GM12874 (cell line): ENCODE data around the gene KLHL25.

Experiments used
- TF ChIP-seq, protein P1 (sequence below): IDR thresholded peaks from 2 replicates; pipeline ENCODE4 v1.5.1; 2011; ENCODE audit warnings: low read depth, mild to moderate bottlenecking, control low read depth, low read length, moderate library complexity; ENCODE audit not compliant: insufficient read depth

The KLHL25 gene

DNA sequence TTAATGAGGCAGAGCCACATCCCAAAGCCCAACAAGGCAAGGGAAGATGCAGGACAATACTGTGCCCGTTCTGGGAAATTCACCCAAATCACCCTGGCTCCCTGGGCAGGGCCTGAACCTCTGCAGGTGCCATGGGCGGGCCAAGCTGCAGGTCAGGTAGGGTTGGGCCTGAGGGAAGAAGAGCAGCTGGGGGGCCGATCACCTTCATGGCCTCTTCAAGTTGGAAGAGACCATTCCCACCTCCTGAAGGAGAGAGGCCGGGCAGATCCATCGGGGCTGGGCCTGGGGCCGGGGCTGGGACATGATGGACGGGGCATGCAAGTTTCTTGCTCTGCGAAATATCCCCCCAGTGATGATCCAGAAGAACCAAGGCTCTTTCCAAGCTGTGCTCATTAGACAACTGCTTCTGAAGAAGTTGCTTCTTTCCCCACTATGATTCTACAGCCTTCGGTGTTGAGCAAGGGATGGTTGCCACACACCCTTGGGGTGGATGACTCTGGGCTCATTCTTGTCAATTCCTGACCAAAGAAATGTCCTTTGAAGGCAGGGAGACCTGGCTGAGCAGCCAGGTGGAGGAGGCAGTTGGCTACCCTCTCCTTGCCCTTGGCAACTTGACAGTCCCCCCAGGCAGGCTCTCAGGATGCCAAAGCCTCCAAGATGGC, 38.2 kb downstream of the KLHL25 start:
- TF ChIP-seq, protein P1, sequence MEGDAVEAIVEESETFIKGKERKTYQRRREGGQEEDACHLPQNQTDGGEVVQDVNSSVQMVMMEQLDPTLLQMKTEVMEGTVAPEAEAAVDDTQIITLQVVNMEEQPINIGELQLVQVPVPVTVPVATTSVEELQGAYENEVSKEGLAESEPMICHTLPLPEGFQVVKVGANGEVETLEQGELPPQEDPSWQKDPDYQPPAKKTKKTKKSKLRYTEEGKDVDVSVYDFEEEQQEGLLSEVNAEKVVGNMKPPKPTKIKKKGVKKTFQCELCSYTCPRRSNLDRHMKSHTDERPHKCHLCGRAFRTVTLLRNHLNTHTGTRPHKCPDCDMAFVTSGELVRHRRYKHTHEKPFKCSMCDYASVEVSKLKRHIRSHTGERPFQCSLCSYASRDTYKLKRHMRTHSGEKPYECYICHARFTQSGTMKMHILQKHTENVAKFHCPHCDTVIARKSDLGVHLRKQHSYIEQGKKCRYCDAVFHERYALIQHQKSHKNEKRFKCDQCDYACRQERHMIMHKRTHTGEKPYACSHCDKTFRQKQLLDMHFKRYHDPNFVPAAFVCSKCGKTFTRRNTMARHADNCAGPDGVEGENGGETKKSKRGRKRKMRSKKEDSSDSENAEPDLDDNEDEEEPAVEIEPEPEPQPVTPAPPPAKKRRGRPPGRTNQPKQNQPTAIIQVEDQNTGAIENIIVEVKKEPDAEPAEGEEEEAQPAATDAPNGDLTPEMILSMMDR = no peak

DNA sequence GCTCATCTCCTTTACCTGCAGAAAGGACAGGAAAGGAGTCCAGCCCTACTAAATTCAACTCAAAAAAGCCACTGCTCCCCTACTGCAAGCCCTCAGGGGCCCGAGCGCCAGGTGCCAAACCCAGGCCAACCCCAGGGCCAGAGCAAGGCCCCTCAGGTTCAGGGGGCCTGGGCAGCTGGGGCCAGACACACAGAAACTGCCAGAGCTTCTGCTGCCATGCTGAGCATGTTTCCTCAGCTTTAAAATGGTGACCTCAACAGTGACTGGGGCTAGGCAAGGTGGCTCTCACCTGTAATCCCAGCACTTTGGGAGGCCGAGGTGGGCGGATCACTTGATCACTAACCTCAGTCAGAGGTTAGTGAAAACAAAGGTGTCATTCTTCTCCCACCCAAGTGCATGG, 38.8 kb downstream of the KLHL25 start:
- TF ChIP-seq, protein P1 = no peak

DNA sequence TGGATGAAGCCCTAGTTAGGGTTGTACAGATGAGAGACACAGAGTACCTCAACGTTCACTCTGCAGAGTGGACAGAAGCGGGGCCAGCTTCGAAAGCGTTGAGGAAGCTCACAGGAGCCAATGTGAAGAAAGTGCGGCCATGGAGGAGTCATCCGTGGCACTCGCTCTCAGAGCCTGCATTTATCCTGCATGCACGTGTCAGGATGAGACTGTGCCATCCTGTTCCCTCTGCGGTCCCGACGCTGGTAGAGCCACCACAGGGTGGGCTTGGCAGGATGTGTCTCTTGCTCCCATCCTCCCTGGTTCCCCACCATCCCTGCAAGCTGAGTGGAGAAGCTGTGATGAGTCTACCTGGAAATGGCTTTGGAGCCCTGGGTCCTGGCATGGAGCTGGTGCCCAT, 39.3 kb downstream of the KLHL25 start:
- TF ChIP-seq, protein P1 = no peak

DNA sequence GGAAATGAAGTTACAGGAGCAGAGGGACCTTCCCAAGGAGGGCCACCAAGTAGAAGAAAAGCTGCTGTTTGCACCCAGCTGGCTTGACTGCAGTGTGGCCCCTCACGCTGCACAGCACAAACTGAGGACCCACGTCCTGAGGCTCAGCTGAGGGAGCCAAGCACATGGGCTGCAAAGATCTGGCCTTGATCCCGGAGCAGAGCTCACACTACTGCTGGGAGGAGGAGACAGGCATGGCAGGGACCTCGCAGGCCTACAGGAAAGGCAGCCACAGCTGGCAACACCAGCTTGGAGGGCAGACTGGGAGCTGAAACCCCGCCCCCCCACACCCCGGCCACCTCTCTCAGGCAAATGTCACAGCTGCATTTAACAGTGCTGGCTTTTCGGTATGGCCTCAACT, 39.7 kb downstream of the KLHL25 start:
- TF ChIP-seq, protein P1 = no peak

DNA sequence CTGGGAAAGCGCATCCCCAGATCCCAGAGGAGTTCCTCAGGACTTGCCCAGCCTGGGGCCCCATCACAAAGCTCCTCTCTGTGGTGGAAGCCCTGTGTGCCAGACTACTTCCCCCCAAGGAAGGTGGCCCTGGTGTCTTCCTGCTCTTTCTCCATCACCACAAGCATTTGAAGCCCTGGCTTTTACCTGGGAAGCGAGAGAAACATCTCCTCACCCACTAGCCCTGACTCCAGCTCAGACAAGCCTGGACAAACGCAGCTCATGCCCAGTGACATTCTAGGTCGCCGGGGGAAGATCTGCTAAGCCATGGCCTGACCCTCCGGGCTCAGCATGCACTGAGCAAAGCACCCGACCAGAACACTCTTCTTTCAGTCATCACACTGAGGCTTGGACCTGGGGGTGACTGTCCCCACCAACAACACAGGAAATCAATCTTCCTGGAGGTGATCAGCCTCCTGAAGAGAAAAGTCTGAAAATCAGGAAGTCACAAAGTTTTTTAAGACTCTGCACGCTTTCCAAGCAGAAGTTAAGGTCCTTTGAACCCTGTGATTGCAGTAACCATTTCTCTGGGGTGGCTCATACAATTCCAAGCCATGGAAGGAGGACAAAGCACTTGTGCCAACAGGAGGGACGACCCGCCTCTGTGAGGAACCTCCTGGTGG, 40.8 kb downstream of the KLHL25 start:
- TF ChIP-seq, protein P1 = no peak

DNA sequence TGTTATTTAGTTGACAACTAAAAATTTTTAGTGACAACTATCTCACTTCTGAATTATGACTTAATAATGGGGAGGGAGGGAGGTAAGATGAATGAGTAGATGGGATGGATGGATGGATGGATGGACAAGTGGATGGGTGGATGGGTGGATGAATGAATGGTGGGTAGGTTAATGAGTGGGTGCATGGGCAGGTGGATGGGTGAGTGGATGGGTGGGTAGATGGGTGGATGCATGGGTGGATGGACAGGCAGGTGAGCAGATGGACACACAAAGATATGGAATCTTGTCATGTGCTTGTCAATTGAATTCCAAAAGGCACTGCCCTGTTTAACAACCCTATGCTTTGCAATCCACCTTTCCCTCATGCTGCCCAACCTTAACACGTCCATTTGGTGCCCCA, 41.5 kb downstream of the KLHL25 start:
- TF ChIP-seq, protein P1 = no peak

DNA sequence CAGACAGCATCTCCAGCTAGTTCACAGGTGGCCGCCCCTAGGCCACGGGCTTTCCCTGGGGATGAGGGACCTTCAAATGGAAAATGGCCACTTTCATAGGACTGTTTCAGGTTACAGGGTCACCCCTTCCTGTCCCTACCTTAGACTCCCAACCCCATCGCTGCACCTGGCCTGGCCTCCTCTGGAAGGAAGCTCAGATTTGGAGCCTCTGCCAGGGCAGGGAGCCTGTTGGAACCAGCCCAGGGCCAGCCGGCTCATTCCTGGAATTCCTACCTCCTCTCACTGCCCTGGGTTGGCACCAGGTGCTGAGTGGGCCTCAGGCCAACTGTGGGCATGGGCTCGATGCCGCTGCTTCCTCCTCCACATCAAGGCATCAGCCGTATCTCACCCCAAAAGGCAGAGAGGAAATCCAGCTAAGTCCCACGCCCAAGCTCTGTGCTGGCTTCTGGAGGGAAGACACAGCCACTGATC, 42.2 kb downstream of the KLHL25 start:
- TF ChIP-seq, protein P1 = no peak
